Muscle of arm (tissue), 14 donors: ENCODE data around the gene VOPP1. TPM values are rescaled to one million over a fixed set of nuclear protein-coding genes. Genes with fewer than 3 reads are reported as not detected.
A peak's percentile ranks its signal among the peaks of the same experiment; 100 is the strongest.
"Not testable (repeated sequence)": the region's sequence is repeated elsewhere in the genome, so short reads cannot be mapped to it uniquely, and the experiment has no call there.

Experiments used
- DNase-seq: peaks from one replicate; pipeline ENCODE4 v3.0.0-alpha.2; 2013
- long read RNA-seq, 11 donors: transcript quantifications; one replicate each; lab custom pipeline, GENCODE V29; 2026
- polyA plus RNA-seq, 12 donors: library from polyadenylated mRNA; unstranded; fragments of 120-200 nt; gene quantifications; one replicate each; pipeline ENCODE4 v1.2.1, GENCODE V29; 2013; ENCODE audit not compliant: insufficient read length in 12 of 12

The VOPP1 gene, protein sequence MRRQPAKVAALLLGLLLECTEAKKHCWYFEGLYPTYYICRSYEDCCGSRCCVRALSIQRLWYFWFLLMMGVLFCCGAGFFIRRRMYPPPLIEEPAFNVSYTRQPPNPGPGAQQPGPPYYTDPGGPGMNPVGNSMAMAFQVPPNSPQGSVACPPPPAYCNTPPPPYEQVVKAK
- polyA plus RNA-seq = 10 to 100 TPM in 11 of 12 donors, not detected in 1; 18.8 to 54.0 (median 25.8) TPM
- long read RNA-seq, donor 1, transcript VOPP1-201 (5 exons, 2,962 nt) = major isoform, 9 of 9 reads
- long read RNA-seq, donor 1, partial matches to known transcripts = 0 of 9 reads
- long read RNA-seq, donor 1, other reads (novel, unspliced or antisense) = 0 of 9 reads
- long read RNA-seq, donor 2, transcript VOPP1-201 (5 exons, 2,962 nt) = major isoform, 15 of 15 reads
- long read RNA-seq, donor 2, partial matches to known transcripts = 0 of 15 reads
- long read RNA-seq, donor 2, other reads (novel, unspliced or antisense) = 0 of 15 reads
- long read RNA-seq, donor 3, partial matches to known transcripts = 0 of 4 reads
- long read RNA-seq, donor 3, other reads (novel, unspliced or antisense) = 0 of 4 reads
- long read RNA-seq, donor 4, transcript VOPP1-201 (5 exons, 2,962 nt) = major isoform, 6 of 6 reads
- long read RNA-seq, donor 4, partial matches to known transcripts = 0 of 6 reads
- long read RNA-seq, donor 4, other reads (novel, unspliced or antisense) = 0 of 6 reads
- long read RNA-seq, donor 5, transcript VOPP1-201 (5 exons, 2,962 nt) = major isoform, 10 of 11 reads
- long read RNA-seq, donor 5, partial matches to known transcripts = 0 of 11 reads
- long read RNA-seq, donor 5, other reads (novel, unspliced or antisense) = 0 of 11 reads
- long read RNA-seq, donor 6, transcript VOPP1-201 (5 exons, 2,962 nt) = major isoform, 6 of 6 reads
- long read RNA-seq, donor 6, partial matches to known transcripts = 0 of 6 reads
- long read RNA-seq, donor 6, other reads (novel, unspliced or antisense) = 0 of 6 reads
- long read RNA-seq, donor 7, partial matches to known transcripts = 0 of 2 reads
- long read RNA-seq, donor 7, other reads (novel, unspliced or antisense) = 0 of 2 reads
- long read RNA-seq, donor 8, transcript VOPP1-201 (5 exons, 2,962 nt) = major isoform, 10 of 14 reads
- long read RNA-seq, donor 8, partial matches to known transcripts = 0 of 14 reads
- long read RNA-seq, donor 8, other reads (novel, unspliced or antisense) = 0 of 14 reads
- long read RNA-seq, donor 9, partial matches to known transcripts = 0 of 4 reads
- long read RNA-seq, donor 9, other reads (novel, unspliced or antisense) = 0 of 4 reads
- long read RNA-seq, donor 10, transcript VOPP1-201 (5 exons, 2,962 nt) = major isoform, 20 of 20 reads
- long read RNA-seq, donor 10, partial matches to known transcripts = 0 of 20 reads
- long read RNA-seq, donor 10, other reads (novel, unspliced or antisense) = 0 of 20 reads
- long read RNA-seq, donor 11, partial matches to known transcripts = 0 of 5 reads
- long read RNA-seq, donor 11, other reads (novel, unspliced or antisense) = 0 of 5 reads

DNA sequence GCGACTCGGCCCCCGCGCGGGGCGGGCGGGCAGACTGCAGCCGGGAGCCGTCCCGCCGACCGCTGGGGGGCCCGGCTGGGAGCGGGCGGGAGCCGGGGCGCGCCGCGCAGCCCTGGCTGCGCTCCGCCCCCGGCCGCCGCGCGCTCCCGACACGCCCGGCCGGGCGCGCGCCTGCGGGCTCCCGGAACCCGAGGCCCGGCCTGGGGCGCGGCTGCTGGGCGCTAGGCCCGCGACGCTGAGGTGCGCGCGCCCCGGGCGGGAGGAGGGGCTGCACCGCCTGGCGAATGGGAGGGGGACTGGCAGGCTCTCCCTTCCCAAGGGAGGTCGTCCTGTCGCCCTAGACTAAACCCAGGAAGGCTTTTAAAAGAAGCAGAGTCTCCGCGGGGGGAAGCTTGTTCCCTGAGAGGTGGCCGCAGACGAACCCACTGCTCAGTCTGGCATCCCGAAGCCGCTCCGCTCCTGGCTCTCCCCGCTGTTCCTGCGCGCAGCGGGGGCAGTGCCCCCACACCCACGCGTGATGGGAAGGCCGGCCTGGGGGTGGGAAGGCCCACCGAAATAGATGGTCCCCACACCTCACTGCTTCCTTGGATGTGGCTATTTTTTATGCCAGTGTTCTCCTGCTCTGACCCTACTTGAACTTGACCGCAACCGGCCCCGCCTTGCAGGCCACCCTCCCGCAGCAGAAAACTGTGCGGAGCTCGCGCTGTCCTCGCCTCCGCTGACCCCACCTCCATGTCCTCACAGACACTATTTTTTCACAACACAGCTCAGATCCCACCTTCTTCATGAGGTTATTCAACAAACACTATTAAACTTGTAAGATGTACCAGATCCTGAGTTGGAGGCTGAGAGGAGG, at the start of gene VOPP1:
TSS of gene VOPP1 (minus strand) at position 125 of the 856 bp plus-strand sequence. CDS start 178 bp downstream, outside the sequence.
- DNase-seq = peak; percentile 63

- DNase-seq = no peak
Measured at GRCh38 chr7:55618913-55619312, 46.6 kb upstream of the VOPP1 start.

GRCh38 chr7:55614365-55615064, 42.2 kb upstream of the VOPP1 start:
- not testable (repeated sequence) for DNase-seq

GRCh38 chr7:55609726-55610125, 37.4 kb upstream of the VOPP1 start:
- not testable (repeated sequence) for DNase-seq

DNA sequence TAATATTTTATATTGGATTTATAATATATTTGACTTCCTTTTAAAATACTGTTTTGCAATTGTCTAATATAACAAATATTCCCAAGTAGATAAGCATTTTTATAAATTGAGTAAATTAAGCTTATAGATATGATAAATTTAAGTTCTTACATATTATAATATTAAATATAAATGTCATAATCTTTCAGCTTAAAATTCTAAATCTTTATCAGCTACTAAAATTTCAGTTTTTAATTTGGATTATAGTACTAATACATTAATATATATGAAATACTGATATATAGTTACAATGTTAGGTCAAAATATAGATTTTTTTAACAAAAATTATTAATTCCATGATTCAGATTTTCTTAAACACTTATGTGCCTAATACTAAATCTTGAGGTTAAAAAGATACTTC, 33.4 kb upstream of the VOPP1 start:
- not testable (repeated sequence) for DNase-seq

- DNase-seq = not testable (repeated sequence)
Measured at GRCh38 chr7:55597944-55598499, 25.7 kb upstream of the VOPP1 start.

- not testable (repeated sequence) for DNase-seq
Measured at GRCh38 chr7:55597214-55597739, 25.0 kb upstream of the VOPP1 start.

DNA sequence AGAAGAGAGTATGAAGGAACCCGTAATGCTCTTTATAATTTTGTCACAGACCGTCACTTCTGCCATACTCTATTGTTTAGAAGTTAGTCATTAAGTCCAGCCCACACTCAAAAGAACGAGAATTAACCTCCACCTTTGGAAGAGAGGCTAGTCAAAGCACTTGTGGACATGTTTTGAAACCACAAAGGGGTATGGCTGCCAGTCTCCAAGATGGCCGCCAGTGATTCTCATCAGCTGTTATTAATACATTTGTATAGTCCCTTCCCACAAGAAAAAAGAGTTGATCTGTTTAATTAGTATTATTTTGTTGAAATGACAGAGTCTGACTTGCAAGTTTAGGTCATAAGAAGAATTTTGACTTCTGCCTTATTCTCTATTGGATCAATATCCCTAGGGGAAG, 23.2 kb upstream of the VOPP1 start:
- no peak for DNase-seq

DNA sequence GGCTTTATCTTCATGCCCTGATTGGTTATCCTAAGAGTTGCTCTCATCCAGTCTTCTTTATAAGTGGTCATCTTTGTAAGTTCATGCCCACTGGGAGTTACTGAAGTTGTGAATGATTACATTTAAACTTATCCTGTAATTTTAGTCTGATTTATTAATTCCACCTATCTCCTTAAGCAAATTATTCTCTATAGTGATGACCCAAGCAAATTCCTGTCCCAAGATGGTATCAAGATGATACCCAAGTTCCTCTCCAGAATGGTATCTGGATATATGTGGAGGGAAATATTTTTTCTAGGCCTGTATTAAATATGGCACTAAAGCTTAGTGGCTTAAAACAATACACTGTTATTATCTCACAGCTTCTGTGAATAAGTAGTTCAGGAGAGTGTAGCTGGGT, 22.6 kb upstream of the VOPP1 start:
- no peak for DNase-seq

DNA sequence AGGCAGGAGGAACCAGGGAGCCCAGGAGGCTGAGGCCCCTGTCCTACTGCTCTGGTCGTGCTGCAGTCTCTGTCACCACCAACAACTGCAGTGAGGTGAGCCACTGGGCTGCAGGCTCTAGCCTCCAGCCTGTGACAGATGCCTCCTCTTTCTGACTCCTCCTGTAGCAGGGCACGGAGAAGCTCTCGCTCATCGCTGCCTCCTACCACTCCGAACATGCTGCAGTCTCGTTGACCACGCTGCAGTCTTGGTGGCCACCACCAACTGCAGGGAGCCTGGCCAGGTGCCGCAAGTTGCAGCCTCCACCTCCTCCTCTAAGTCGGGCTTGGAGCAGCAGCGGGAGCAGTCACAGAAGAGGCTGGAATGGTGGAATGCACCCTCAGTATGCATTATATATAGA, 22.1 kb upstream of the VOPP1 start:
- DNase-seq = no peak

DNA sequence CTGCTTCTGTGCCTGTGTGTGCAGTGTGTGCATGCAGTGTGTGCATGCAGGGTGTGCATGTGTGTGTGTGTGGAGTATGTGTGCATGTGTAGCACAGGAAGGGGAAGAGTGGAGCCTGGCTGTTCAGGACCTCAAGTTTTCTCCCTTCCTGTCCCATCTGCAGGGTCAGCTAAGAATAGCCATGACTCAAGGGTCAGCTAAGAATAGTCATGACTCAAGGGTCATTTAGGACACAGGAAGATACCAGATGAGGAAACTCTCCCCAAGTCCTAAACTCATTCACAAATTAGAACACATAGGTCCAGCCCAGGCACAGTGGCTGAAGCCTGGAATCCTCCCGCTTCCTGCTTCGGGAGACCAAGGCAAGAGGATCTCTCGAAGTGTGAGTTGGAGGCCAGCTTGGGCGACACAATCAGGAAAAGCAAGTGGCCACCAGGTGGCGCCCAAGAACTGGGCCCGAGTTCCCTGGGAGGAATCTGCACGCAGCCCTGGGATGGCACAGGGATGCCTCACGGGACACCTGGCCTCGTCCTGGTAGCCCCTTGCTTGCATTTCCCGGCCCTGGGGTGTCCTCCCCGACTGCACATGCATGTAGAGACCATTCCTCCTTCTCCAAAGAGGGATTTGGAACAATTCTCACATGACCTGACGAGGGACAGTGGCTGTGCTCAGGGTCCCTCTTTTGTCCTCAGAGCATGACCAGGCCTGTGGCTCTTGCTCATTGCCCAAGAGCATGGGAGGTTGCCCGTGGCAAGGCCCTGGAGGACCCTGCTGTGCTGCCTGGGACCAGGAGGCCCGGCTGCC, 21.4 kb upstream of the VOPP1 start:
- peak; percentile 25 for DNase-seq

DNA sequence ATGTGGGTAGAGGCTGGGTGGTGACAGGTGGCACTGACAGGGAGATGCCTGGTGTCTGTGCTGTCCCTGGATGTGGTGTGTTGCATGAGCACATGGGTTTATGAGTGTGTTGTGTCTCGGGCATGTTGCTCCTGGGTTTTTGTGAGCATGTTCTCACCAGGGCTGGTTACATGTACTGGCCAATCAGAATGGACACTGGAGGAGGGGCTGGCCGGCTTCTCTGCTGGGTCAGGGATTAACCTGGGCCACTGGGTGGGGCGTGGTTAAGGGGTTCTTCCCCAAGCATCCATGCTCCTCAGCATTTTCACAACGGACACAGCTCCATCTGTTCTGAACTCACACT, 20.8 kb upstream of the VOPP1 start:
- DNase-seq = no peak

DNA sequence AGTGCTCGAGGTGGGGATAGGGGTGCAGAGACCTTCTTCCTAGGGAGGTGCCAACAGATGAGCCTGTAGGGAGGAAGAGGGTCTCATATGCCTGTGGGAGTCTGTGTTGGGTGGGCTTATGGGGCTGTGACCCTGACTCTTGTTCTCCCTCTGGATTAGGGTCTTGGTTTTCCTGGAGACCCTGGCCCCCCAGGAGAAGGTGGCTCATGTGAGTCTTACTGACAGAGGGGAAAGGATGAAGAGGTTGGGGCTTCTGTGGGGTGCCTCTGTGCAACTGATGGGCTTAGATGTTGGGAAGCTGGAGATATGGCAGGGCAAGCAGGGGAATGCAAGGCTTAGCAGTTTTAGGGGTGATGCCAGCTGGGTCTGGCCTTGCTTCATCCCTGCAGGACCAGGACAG, 20.2 kb upstream of the VOPP1 start:
- DNase-seq = no peak

DNA sequence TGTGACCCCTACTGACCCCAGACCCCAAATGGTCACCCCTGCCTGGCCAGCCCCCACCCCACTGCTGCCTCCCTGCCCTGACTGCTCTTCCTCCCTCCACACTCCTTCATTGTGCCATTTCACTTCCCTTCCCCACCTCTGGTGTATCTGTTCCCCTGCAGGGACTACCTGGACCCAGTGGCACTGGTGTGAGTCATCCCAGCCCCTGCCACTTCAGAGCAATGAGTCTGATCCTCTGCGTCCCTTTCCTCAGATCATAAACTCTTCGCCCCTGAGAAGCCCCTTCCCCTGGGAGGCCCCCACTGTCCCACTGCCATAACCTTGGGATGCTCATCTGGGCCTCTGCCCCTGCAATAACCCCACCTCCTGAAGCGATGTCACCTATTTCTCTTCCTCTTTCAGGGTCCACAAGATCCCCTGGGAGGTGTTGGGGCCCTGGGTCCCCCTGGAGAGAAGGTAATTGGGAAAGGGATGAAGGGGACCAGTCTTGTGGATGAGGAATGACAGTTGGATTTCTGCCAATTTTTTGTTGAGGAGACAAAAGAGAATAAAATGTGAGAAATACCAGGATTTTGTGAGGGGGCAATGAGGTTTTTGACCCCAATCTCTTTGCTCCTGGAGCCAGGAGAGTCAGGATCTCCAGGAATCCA, 19.1 kb upstream of the VOPP1 start:
- DNase-seq = no peak

- DNase-seq = no peak
Measured at GRCh38 chr7:55590517-55591281, 18.4 kb upstream of the VOPP1 start.

- DNase-seq = no peak
Measured at GRCh38 chr7:55589905-55590304, 17.6 kb upstream of the VOPP1 start.
